Right renal pelvis (tissue), 4 donors: ENCODE data around the gene WNT8B. TPM values are rescaled to one million over a fixed set of nuclear protein-coding genes. Genes with fewer than 3 reads are reported as not detected.

Experiments used
- DNase-seq, 4 donors: peaks; one replicate each; pipeline ENCODE4 v3.0.0-alpha.2; 2013; ENCODE audit warnings: low read depth in 4 of 4, low spot score in 3 of 4, missing footprints in 1 of 4
- polyA plus RNA-seq, 4 donors: library from polyadenylated mRNA; unstranded; fragments of 120-200 nt; gene quantifications; one replicate each; pipeline ENCODE4 v1.2.1, GENCODE V29; 2013; ENCODE audit not compliant: insufficient read length in 4 of 4

Gene WNT8B
- polyA plus RNA-seq, 4 donors: 0.64 to 1.3 (median 0.86) TPM

DNA sequence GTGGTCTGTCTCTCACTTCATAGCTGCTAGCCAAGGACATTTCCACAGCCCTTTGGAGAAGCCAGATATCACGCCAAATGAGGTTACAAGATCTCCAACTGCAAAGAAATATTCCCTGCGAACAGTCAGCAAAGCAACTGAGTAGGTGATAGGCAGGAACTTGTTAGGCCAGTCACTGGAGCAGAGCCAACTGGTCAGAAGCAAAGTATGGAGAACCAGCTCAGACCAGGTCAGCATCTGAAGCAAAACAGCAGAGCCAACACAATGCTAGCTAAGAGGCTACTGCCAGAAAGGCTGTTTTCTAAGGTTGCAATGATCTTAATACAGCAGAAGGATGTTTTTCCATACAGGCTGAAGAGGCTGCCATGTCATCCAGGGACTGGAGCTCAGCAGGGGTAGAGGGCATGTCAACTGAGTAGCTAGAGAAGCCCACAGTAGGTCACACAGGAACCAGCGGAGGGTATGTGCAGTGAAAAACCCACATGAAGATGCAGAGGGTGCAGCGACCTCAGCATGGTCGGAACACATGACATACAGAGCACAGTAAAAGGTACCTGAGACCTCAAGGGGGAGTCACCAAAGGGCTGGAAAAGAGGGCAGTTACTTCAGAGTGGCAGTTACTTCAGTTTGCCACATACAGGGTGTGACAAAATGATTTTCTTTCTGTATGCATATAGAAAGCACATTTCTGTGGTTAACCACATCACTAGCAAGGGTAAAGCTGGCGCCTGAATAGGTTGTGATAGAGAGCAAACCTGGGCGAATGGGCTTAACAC is 47.9 kb downstream of the WNT8B start:
- DNase-seq: no peak

DNA sequence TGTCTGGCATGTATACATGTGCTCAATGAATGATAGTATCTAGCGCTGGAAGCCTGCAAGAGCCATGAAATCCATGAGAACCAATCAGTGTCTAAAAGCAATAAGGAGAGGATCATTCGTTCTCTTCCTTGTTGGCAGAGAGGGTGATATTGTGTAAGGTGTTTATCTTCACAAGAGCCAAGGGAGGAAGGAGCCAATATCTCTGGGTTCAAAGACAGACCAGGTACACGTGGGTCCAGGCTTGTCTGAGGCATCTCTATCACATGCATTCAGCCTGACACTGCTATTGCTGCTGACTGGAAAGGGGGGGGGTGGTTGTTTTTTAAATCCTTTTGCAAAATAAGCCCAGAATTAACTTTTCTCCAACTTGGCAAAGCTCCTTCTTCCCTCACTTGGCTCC is 52.8 kb downstream of the WNT8B start:
- DNase-seq: no peak

DNA sequence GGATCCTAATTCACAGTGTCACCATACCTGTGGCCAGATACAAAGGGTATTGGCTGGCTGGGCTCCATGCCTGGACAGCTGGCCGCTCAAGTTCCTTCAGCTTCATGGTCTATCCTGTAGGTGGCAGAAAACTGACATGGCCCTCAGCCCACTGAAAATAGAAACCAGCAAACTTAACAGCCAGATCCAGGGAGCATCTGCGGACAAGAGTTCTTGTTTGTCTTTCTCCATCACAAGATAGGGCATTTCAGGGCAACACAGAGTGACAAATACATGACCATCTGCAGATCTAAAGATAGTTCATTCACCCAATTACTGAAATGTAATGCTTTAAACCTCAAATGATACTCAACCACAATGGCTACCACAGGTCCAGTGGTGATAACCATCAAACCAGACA is 54.0 kb downstream of the WNT8B start:
- DNase-seq: no peak

DNA sequence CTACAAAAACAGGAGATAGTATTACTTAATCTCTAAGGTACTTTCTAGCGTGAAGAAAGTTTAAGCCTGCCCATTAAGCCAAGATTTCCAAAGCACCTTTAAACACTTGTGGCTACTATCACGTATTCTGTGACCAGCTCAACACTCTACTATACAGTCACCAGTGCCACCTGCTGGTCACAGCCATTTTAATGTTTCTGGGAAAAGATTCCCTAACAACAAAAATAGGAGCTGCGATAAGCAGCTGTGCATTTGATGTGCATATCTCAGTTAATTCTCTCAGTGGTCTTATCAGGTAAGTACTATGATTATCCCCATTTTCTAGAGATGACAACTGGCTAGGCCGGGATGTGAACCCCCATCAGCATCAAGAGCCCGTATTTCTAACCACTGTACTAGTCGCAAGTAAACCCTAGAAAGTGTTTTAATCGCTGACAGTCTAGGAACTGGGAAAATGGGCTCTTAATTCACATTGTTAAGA is 56.0 kb downstream of the WNT8B start:
- peak in 2 of 4 donors; percentile 53 to 65 for DNase-seq

DNA sequence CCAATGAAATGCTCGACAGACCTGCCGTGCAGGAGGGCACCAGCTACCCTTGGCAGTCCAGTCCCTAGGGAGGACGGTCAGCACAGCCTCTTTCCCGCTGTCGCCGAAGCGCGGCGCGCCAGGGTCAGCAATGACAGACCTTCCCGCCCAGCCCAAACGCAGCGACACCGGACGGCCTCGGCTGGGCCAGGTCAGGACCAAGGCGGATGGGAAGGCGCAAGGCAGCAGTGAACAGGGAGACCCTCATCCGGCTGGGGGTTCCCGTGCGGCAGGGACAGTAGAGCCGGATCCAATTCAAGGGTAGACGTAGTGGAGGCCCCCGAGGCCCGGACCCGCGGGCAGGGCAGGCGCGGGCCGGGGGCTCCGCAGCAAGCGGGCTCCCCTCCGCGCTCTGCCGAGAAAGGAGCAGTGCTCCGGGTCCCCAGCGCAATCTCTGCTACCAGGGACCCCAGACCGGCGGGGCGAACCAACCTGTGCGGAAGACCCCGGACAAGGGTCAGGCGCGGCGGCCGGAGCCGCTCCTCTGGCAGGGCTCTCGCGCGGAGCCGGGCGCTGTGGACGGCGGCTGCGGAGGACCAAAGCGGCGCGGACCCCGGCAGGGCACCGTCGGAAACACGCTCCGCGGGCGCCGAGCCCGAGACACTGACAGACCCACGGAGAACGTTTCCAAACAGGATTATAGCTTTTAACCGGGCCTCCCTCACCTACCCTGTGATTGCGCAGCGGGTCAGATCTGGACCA is 56.7 kb downstream of the WNT8B start, which contains the start of gene SEC31B:
Gene SEC31B, minus strand, starts transcription at position 551 of the 741 bp plus-strand sequence. CDS start 2,909 bp downstream, outside the sequence.
- peak in 1 of 4 donors; percentile 32 for DNase-seq

DNA sequence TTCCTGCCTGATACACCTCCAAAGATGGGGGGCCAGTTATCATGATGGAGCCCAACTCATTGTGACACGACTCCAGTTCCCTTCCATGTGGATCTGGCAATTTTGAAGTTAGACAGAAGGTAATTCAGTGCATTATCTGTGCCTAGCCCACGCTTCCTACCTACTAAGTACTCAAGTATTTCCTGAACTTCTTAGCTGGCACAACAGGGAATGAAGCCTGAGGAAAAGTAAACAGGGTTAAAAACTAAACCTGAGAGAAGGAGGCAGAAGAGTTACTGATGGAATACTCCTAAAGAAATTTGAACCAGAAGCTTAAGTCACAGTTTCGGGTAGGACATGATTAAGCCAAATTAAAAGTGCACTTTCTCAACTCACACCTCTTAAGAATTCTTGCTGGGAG is 58.0 kb downstream of the WNT8B start:
- no peak for DNase-seq

DNA sequence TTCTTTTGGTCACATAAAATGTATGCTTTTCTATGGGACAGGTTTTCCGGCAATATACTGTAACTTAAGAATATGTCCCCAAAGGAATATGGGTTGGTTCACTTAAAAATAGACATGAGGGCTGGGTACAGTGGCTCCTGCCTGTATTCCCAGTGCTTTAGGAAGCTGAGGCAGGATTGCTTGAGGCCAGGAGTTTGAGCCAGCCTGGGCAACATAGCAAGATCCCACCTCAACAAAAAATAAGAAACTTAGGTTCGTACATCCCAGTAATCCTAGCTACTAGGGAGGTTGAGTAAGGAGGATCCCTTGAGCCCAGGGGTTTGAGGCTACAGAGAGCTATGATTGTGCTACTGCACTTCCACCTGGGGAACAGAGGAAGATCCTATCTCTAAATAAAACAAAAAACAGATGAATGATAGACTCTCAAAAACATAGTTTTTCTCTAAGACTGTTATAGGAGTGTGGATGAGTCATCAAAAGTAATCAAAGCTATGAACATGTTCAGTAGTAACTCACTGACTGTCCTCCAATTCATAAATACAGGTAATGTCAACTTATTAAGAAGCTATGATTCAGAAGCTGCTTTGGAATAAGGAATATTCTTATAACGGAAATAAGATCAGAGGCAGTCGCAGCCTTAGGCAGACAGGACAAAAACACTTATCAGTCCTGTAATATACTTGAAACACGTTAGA is 59.4 kb downstream of the WNT8B start:
- no peak for DNase-seq

DNA sequence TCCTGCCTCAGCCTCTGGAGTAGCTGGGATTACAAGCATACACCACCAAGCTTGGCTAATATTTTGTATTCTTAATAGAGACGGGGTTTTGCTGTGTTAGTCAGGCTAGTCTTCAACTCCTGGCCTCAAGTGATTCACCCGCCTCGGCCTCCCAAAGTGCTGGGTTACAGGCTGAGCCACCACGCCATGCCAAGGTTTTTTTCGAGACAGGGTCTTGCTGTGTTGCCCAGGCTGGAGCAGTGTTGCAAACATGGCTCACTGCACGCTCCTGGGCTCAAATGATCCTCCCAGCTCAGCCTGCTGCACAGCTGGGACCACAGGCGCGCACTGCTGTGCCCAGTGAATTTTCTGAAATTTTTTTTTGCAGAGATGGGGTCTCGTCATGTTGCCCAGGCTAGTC is 60.1 kb downstream of the WNT8B start:
- DNase-seq: no peak

DNA sequence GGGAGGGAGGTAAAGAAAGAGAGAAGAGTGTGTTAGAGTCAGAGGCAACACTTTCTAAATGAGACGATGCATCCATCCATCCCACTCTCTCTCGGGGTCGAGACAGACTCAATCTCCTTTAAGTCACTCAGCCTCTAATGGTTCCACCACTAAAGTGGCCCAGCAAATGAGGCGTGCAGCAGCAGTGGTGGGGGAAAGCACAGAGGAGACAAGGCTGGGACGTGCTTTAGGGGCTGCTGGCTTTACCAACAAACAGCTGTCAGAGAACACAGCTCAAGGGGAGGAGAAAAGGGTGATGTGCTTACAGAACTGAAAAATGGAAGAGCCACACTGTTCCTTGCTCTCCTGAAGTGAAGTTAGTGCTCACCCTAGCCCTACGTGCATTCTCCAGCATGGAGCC is 61.4 kb downstream of the WNT8B start:
- no peak for DNase-seq

DNA sequence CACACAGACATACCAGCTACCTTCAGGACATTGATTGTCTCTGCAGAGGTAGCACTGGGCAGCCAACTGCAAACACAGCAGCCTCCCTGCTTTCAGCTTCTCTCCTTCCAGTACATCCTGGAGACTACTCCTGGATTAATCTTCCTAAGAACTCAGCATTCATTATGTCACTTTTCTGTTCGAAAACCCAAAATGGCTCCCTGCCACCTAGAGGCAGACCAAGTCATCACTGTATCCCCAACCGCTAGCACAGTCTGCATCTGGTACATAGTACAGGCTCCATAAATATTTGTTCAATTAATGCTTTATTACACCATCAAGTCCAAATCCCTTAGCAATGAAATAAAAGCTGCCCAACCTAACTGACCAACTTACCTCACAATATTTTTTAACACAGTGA is 61.8 kb downstream of the WNT8B start:
- DNase-seq: no peak

DNA sequence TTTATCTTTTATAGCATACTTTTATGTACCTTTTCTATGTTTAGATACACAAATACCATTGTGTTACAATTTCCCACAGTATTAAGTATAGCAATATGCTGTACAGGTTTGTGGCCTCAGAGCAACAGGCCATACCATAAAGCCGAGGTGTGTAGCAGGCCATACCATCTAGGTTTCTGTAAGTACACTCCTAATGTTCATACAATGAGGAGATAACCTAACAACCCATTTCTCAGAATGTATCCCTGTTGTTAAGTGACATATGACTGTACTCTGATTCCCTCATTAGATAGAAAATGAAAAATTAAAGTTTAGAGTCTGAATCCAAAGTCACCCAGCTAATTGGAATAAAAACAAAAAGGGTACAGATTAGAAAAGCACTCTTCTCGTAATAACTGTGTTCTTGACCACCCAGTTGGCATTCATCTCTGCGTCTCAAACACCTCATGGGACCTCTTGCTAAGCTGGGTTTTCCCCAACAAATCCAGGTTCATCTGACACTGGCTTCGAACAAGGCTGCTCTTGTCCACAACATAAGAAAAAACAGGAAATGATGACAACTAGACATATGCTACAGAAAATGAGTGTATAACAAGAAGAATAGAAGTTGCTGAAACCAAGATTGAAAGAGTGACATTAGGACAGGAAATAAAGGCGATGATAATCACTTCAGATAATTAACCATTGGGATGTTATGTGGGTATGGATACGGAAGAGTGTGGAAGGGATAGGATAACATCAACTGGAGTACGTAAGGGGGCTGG is 65.5 kb downstream of the WNT8B start:
- no peak for DNase-seq

DNA sequence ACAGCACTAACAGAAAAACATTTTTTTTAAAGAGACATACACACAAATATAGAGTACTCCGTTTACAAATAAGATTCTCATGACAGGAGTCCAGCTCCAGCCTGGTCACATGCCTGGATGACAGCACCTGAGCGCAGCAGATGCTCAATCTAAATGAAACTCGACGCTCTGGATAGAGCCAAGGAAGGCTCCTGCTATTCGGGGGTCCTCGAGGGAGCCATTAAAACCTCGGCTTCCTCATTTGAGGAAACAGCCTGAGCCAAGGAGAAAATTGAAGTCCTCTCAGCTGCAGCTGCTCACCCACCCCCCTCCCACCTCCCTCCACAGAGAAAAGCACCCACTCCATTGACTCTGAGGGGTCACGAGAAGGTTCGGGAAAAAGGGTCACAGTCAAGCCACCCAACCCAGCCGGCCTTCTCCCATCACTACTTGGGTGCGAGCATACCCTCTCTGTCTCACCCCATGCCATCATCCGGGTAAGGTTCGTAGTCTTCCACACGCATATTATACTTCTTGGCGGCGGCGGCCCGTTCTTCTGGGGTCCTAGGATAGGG is 66.2 kb downstream of the WNT8B start:
- DNase-seq: peak in 1 of 4 donors; percentile 8

DNA sequence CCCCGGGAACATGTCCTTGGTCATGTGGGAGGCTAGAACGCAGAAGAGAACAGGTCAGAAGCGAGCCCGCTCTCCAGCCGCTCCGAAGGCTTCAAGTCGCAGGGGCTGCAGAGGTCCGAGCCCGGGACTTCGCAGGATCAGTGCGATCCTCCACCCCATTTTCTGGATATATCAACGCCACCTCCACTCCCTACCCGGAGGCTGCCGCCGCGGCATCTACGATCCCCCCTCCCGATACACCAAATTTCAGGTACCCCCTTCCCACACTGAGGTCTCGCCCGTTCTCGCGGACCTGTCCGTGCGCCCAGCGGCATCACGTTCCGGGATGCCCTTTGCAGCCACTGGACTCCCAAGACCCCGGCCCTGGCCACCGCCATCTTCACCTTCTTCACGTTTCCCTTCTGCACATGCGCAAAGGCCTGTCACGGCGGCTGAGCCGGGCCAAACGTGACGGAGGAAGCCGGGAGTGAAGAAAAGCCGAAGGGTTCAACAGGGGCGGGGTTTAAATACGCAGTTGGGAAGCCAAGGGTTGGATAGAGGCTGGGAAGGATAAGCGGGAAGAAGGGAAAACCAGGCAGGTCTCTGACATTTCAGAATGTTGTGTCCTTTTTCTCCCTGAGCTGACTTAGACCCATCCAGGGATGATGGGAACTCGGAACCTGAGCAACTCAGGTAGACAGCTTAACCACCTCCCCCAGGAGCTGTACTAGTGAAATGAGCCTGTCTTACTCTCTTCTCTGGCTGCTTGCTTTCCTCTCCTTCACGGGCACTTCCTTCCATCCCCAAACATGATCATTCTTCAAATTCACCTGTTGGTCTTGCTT is 66.9 kb downstream of the WNT8B start, which contains the start of gene NDUFB8:
Gene NDUFB8, minus strand, starts transcription at position 397 of the 824 bp plus-strand sequence. Its CDS starts 20 bp downstream, at position 377.
- peak; percentile 84 to 90 (median 87) for DNase-seq

DNA sequence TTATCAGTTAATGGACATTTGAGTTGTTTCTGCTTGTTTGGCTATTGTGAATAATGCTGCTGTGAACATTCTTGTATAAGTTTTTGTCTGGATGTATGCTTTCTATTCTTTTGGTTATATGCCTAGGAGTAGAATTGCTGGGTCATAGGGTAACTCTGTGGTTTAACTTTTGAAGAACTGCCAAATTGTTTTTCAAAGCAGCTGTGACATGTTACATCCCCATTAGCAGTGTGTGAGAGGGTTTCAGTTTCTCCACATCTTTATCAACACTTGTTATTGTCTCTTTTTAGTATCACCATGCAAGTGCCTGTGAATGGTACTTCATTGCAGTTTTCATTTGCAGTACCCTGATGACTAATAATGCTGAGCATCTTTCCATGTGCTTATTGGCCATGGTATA is 69.0 kb downstream of the WNT8B start:
- DNase-seq: no peak

Other genes starting within 250 kb of the WNT8B start
- 10 to 100 TPM; 23.8 to 30.5 (median 29.0) TPM for gene CHUK, start 233.4 kb upstream of the WNT8B start, polyA plus RNA-seq
- gene CWF19L1, start 195.4 kb upstream of the WNT8B start, polyA plus RNA-seq: 10 to 100 TPM; 27.9 to 31.8 (median 27.9) TPM
- gene BLOC1S2, start 176.3 kb upstream of the WNT8B start, polyA plus RNA-seq: 10 to 100 TPM; 38.3 to 45.7 (median 42.6) TPM
- gene PKD2L1, start 132.8 kb upstream of the WNT8B start, polyA plus RNA-seq: under 1 TPM; 0.08 to 0.31 (median 0.26) TPM
- 10 to 100 TPM; 33.6 to 50.3 (median 46.0) TPM for gene SCD, start 115.8 kb upstream of the WNT8B start, polyA plus RNA-seq
- gene SEC31B, start 56.9 kb downstream of the WNT8B start, polyA plus RNA-seq: 10 to 100 TPM; 13.0 to 20.9 (median 14.9) TPM
- gene NDUFB8, start 66.9 kb downstream of the WNT8B start, polyA plus RNA-seq: 100 to 1,000 TPM; 165 to 201 (median 169) TPM
- gene HIF1AN, start 72.9 kb downstream of the WNT8B start, polyA plus RNA-seq: 10 to 100 TPM; 38.9 to 46.0 (median 45.1) TPM